Transverse colon (tissue), 3 donors: ENCODE data around the gene SPEM1.

ENCODE experiments used
- EP300 ChIP-seq: sonication (generic); formaldehyde crosslinking; IDR thresholded peaks from one replicate; pipeline ENCODE4 v1.6.1; 2017; ENCODE audit warnings: antibody characterized with exemption, low read depth
- POLR2A ChIP-seq: fragments of 450-650 bp; IDR thresholded peaks from one replicate; pipeline ENCODE4 v1.6.1; 2016; ENCODE audit warnings: antibody characterized with exemption, mild to moderate bottlenecking, moderate library complexity
- TF ChIP-seq, protein P1 (sequence below), 5 experiments: fragments of 200-600 bp in 3 of 5; fragments of 450-650 bp in 2 of 5; sonication (generic) in 3 of 5; IDR thresholded peaks; 1 replicate in 2 of 5; 2 replicates in 3 of 5; pipeline ENCODE4 v1.5.1; 2016 to 2017; ENCODE audit warnings: antibody characterized with exemption in 5 of 5, inconsistent platforms in 3 of 5, mild to moderate bottlenecking in 2 of 5, moderate library complexity in 1 of 5

DNA sequence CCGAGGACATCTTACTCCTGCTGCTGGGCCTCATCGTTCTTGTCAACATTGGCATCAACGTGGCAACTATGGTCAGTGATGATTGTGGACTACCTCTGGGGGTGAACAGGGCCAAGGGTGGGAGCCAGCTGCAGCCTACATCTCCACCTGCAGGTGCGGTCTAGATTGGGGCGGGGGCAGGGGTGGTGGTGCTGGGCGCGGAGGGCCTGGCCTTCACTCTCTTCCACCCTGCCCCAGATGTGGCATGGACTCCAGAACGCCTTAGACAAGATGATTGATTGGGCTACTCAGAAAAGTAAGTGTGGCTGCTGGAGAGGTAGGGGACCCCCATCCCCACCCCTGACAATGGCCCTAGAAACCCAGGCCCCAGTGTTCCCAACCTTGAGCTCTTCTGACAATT, 5.6 kb downstream of the SPEM1 start:
- TF ChIP-seq, protein P1, sequence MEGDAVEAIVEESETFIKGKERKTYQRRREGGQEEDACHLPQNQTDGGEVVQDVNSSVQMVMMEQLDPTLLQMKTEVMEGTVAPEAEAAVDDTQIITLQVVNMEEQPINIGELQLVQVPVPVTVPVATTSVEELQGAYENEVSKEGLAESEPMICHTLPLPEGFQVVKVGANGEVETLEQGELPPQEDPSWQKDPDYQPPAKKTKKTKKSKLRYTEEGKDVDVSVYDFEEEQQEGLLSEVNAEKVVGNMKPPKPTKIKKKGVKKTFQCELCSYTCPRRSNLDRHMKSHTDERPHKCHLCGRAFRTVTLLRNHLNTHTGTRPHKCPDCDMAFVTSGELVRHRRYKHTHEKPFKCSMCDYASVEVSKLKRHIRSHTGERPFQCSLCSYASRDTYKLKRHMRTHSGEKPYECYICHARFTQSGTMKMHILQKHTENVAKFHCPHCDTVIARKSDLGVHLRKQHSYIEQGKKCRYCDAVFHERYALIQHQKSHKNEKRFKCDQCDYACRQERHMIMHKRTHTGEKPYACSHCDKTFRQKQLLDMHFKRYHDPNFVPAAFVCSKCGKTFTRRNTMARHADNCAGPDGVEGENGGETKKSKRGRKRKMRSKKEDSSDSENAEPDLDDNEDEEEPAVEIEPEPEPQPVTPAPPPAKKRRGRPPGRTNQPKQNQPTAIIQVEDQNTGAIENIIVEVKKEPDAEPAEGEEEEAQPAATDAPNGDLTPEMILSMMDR (IDR thresholded peaks at IDR 0.05) = no peak
- TF ChIP-seq EP300 (no peak), POLR2A (no peak)
